DOHH2 (cell line): ENCODE data around the gene FAM199X.

Source experiments
- EZH2phosphoT487 ChIP-seq: fragments of 200-600 bp; sonication (generic); IDR thresholded peaks from 2 replicates; pipeline ENCODE4 v1.6.1; 2017; ENCODE audit warnings: borderline replicate concordance, mild to moderate bottlenecking, antibody characterized with exemption, low read length, moderate library complexity, mixed read lengths
- TF ChIP-seq, protein P1 (sequence below): fragments of 200-600 bp; sonication (generic); IDR thresholded peaks from one replicate; pipeline ENCODE4 v1.5.1; 2014; ENCODE audit warnings: antibody characterized with exemption, mild to moderate bottlenecking, low read depth, low read length; ENCODE audit not compliant: poor library complexity, severe bottlenecking

DNA sequence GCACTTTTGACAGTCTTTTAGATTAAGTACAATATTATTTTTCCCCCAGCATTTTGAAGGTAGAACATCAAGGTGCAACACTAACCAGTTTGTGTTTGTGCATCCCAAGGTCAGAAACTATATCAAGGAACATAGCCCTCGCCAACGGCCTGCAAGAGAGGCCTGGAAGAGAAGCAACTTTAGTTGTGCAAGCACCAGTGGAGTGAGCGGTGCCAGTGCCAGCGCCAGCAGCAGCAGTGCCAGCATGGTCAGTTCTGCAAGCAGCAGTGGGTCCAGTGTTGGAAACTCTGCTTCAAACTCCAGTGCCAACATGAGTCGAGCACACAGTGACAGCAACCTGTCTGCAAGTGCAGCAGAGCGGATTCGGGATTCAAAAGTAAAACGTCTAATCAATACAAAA lies 21.7 kb downstream of the FAM199X start:
- TF ChIP-seq, protein P1, sequence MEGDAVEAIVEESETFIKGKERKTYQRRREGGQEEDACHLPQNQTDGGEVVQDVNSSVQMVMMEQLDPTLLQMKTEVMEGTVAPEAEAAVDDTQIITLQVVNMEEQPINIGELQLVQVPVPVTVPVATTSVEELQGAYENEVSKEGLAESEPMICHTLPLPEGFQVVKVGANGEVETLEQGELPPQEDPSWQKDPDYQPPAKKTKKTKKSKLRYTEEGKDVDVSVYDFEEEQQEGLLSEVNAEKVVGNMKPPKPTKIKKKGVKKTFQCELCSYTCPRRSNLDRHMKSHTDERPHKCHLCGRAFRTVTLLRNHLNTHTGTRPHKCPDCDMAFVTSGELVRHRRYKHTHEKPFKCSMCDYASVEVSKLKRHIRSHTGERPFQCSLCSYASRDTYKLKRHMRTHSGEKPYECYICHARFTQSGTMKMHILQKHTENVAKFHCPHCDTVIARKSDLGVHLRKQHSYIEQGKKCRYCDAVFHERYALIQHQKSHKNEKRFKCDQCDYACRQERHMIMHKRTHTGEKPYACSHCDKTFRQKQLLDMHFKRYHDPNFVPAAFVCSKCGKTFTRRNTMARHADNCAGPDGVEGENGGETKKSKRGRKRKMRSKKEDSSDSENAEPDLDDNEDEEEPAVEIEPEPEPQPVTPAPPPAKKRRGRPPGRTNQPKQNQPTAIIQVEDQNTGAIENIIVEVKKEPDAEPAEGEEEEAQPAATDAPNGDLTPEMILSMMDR = no peak
- TF ChIP-seq EZH2phosphoT487 = no peak
